HG02943 (cell line): ENCODE results near the gene HOXD1.

ENCODE experiments used
- ATAC-seq: cut with Tn5 transposase; IDR thresholded peaks from one replicate; pipeline ENCODE4 v1.9.1; 2021; ENCODE audit warnings: mild to moderate bottlenecking, low read depth, moderate library complexity; ENCODE audit not compliant: unreplicated experiment

HOXD1 gene

DNA sequence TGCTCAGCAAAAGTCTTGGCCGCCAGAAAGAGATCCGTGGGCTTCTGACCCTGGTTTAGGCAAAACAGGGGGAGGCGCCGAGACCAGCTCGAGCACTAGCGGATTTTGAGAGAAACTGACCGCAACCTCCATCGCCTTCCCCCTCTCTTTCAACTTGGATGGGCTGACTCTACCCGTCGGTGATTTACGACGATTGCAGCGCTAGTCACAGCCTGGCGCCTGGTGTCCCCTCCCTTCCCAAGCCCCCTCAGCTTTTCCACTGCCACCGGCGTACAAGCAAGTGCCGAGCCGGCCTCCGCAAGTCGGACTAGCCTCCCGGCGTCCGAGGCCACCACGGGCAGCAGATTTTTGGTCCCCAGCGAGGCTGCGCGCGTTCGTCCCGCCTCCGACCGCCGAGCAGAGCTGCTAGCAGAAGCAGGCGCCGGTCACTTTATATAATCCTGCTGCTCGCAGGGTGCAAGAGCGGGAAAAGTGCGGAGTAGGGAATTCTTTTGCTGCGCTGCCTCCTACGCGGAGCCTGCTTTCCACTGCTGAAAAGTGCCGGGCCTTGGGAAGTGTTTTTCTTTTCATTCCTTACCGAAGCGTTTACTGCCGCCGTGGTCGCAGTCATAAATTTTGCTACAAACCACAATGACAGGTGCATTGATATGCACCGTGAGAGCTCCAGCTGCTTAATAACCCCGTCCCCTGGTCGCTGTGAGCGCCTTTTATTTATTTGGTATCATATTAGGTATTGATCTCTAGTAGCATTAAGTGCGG, 23.7 kb upstream of the HOXD1 start:
- no peak for ATAC-seq

DNA sequence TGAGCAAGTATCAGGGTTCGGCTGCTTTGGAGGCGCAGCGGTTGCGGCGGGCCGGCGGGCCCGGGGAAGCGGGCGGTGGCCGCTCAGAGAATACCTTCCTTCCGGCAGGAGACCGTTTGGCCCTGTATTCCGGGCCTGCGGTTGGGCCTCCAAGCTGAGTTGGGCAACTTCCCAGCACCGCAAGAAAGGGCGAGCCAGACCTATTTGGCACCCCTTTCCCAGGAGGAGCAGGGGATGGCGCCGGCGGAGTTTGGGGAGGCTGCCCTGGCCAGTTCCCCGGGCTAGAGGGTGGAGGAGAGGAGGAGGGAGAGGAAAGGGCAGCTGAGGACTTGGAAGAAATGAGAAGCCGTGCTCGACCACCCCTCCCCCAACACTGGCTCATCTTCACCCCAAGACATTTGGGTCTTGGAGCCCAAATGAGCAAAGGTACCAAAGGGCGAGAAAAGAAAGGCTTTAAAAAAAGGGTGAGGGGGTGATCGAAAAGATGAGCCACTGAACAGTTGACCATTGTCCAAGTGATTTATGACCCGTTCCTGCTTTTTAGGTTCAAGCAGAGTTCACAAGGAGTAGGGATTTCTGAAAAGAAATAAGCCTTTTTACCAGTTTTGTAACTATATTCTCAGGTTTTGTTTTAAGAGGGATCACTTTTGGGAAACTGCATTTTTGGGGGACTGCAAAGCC, 23.0 kb upstream of the HOXD1 start:
- ATAC-seq = no peak

DNA sequence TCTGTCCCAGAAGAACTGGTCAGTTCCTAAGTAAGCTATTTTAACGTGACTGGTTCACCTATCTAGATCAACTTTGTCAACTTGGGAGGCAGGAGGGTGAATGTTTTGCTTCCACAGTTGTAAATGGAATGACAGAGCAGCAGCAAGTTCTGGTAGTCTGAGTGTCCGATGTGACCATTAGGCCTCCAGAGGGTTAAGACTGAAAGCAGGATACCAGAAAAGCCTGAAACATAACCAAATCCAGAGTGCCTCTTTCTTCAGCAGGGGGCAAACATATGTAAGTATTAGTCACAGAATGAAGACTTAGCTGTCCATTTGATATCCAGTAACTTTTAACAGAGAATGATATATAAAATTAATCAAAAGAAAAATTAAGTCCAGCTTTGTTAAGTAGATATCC, 22.2 kb upstream of the HOXD1 start:
- no peak for ATAC-seq

- ATAC-seq = no peak
Observed at GRCh38 chr2:176167398-176167797, 21.1 kb upstream of the HOXD1 start.

DNA sequence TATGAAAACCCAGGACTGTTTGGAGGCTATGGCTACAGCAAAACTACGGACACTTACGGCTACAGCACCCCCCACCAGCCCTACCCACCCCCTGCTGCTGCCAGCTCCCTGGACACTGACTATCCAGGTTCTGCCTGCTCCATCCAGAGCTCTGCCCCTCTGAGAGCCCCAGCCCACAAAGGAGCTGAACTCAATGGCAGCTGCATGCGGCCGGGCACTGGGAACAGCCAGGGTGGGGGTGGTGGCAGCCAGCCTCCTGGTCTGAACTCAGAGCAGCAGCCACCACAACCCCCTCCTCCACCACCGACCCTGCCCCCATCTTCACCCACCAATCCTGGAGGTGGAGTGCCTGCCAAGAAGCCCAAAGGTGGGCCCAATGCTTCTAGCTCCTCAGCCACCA, 19.3 kb upstream of the HOXD1 start:
- ATAC-seq = no peak

- ATAC-seq = no peak
Observed at GRCh38 chr2:176169711-176170110, 18.8 kb upstream of the HOXD1 start.

DNA sequence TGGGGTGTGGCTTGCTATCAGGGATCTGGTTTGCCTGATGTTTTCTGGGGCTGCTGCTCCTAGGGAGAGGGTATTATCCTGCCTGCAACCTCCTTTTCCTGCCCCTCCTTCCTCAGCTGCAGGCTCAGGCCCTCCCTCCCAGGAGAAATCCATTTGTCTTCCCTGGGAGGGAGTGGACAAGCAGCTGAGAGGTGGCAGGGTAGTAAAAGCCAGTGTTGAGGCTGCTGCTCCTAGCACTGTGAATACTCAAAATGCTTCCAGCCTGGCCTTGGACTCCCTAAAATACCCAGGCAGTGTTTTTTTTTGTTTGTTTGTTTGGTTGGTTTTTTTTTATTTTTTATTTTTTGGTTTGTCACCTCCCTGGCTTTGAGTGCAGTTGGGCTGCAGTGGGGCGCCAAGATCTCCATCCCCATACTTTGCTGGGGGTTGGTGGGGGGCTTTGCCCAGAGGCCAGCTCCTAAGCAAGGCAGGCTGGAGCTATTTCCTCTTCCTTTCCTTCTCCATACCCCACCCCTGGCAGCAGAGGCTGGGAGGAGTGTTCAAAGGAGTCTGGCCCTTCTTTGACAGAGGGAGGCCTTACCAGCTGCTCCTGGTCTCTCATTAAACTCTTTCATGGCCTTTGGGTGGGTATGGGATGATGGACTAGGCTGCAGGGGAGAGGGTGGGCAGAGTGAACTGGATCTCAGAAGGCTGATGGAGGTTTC, 17.7 kb upstream of the HOXD1 start:
- ATAC-seq = no peak

DNA sequence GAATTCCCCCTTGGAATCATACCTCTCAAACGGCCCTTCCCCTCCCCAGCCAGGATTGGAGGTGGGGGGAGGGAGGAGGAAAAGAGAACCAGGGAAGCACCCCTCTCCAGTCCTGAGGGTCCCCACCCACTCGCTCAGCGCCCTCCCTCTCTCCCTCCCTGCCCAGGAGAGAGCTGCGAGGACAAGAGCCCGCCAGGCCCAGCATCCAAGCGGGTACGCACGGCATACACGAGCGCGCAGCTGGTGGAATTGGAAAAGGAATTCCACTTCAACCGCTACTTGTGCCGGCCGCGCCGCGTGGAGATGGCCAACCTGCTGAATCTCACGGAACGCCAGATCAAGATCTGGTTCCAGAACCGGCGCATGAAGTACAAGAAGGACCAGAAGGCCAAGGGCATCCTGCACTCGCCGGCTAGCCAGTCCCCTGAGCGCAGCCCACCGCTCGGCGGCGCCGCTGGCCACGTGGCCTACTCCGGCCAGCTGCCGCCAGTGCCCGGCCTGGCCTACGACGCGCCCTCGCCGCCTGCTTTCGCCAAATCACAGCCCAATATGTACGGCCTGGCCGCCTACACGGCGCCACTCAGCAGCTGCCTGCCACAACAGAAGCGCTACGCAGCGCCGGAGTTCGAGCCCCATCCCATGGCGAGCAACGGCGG, 17.0 kb upstream of the HOXD1 start:
- ATAC-seq = no peak

DNA sequence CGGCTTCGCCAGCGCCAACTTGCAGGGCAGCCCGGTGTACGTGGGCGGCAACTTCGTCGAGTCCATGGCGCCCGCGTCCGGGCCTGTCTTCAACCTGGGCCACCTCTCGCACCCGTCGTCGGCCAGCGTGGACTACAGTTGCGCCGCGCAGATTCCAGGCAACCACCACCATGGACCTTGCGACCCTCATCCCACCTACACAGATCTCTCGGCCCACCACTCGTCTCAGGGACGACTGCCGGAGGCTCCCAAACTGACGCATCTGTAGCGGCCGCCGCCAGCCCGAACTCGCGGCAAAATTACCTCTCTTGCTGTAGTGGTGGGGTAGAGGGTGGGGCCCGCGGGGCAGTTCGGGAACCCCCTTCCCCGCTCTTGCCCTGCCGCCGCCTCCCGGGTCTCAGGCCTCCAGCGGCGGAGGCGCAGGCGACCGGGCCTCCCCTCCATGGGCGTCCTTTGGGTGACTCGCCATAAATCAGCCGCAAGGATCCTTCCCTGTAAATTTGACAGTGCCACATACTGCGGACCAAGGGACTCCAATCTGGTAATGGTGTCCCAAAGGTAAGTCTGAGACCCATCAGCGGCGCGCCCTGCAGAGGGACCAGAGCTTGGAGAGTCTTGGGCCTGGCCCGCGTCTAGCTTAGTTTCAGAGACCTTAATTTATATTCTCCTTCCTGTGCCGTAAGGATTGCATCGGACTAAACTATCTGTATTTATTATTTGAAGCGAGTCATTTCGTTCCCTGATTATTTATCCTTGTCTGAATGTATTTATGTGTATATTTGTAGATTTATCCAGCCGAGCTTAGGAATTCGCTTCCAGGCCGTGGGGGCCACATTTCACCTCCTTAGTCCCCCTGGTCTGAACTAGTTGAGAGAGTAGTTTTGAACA, 16.2 kb upstream of the HOXD1 start:
- ATAC-seq = no peak

DNA sequence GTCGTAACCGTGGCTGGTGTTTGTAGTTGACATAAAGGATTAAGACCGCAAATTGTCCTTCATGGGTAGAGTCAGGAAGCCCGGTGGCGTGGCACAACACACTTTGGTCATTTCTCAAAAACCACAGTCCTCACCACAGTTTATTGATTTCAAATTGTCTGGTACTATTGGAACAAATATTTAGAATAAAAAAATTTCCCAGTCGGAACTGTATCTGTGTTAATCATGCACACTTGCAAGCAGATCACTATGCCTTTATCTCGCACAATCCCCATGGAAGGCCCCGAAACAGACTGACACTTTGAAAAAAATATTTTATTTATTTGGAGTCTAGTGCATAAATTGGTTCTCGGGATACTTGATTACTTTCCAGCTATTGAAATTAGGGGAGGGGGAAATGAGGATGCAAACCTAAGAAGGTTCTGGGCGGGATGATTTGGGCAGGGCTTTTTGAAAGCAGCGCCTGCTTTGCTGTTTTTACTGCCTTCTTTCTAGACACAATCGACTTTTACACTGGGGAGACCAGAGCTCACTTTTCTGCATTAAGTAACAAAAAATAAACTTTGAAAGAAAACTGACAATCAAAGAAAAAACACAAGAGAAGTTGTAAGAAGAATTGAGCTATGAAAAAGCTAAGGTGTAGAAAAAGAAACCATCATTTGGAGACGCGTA, 15.4 kb upstream of the HOXD1 start:
- no peak for ATAC-seq

- no peak for ATAC-seq
Observed at GRCh38 chr2:176173567-176174381, 14.7 kb upstream of the HOXD1 start.

DNA sequence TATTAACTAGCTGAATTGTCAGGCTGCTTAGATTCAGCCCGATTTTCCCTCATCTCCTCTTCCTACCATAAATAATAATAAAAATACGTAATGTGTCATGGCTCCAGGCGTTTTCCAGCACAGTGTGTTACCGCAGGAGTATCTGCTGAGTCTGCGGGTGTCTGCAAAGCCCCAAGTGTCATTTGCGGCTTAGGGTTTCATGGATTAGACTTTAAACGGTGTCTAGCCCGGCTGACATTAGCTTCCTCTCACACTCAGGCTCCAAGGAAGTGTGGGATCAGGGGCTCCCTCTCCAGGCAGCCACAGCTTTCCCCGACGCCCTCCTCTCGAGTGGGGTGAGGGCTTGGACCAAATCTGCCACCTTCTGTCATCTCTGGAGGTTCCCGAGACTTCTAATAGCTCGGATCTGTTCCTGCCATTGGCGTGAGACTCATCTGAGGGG, 14.1 kb upstream of the HOXD1 start:
- ATAC-seq = no peak

DNA sequence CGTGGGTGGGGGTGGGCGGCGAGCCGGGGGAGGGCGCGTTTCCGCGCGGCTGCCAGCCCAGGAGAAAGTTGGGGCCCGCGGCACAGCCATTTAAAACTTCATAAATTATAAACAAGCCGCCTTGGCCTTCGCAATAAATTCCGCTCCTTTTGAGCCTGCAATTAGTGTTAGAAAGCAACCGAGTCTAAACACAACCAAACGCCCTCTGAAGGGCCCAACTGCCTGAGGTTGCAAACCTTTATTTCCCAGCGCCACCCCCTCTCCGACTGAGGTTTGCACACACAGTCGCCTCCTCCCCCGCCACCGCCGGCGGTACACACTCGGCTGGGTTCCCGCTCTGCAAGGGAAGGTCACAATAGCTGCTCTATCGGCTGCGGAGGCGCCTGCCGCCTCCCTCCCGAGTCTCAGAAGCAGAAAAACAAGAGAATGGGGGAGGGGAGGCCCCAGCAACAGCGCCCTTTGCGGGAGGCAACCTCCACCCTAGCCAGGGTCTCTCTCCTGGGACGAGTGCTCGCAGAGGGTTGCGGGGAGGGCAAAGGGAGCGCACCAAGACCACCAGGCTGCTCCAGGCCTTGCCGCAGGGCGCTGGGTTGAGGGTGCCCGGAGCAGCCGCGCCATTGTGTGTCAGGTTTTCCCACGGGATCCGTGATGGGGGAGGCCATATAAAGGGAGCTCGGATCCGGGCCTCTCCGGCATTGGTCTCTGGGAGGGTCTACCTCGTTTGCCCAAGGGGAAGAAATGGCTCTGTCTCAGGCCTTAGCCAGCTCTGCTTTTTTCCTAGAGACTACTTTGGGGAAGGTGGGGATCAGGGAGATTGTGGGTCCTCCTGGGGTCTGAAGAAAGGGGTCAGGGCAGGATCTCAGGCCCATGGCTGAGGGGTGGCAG, 13.4 kb upstream of the HOXD1 start:
- ATAC-seq = no peak

- ATAC-seq = no peak
Observed at GRCh38 chr2:176175709-176176607, 12.5 kb upstream of the HOXD1 start.

DNA sequence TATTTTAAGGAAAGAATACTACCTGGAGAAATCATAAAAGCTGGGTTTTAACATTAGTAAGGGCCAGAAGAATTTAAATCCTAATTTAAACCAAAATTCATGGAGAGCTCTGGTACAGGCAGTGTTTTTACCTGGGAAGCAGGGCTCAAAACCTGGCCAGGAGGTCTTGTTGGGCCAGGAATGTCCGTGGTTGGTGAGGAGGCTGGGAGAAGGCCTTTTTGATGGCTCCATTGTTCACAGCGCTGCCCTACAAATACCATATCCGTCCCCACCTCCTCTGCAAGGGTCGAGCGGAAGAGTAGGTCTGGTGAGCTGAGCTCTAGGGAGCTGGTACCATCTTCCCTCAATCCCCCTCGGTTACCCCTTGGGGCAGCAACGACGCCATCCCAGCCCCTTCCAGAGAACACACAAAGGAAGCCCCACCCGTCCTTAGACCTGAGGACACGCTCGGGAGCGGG, 10.9 kb upstream of the HOXD1 start:
- ATAC-seq = no peak

GRCh38 chr2:176178038-176178756, 10.3 kb upstream of the HOXD1 start:
- ATAC-seq = no peak
